H1 (cell line): Measurements from ENCODE around the gene BRSK2.

Source experiments
- BRCA1 ChIP-seq: IDR thresholded peaks from 2 replicates; pipeline ENCODE4 v1.6.1; 2012; ENCODE audit warnings: low read depth, low read length, improper control_type of control experiment
- EGR1 ChIP-seq: IDR thresholded peaks from 2 replicates; pipeline ENCODE4 v1.6.1; 2011; ENCODE audit warnings: low read depth, low read length, borderline replicate concordance
- POLR2AphosphoS5 ChIP-seq: IDR thresholded peaks from 2 replicates; pipeline ENCODE4 v1.6.1; 2011; ENCODE audit warnings: low read depth, low read length
- RAD21 ChIP-seq, 2 experiments: IDR thresholded peaks in 1 of 2; conservative IDR thresholded peaks in 1 of 2; 2 replicates each; pipeline ENCODE4 v1.6.1; 2011; ENCODE audit warnings: low read depth in 2 of 2, low read length in 2 of 2, improper control_type of control experiment in 1 of 2, inconsistent platforms in 1 of 2, mild to moderate bottlenecking in 1 of 2, moderate library complexity in 1 of 2
- TF ChIP-seq, protein P1 (sequence below), 3 experiments: IDR thresholded peaks; 1 replicate in 2 of 3; 2 replicates in 1 of 3; pipeline versions ENCODE4 v1.5.1 to v1.6.1; 2011; ENCODE audit warnings: low read length in 3 of 3, mild to moderate bottlenecking in 3 of 3, inconsistent platforms in 2 of 3, low read depth in 1 of 3, moderate library complexity in 1 of 3; ENCODE audit not compliant: insufficient read depth in 1 of 3; ENCODE audit errors: control extremely low read depth in 1 of 3

DNA sequence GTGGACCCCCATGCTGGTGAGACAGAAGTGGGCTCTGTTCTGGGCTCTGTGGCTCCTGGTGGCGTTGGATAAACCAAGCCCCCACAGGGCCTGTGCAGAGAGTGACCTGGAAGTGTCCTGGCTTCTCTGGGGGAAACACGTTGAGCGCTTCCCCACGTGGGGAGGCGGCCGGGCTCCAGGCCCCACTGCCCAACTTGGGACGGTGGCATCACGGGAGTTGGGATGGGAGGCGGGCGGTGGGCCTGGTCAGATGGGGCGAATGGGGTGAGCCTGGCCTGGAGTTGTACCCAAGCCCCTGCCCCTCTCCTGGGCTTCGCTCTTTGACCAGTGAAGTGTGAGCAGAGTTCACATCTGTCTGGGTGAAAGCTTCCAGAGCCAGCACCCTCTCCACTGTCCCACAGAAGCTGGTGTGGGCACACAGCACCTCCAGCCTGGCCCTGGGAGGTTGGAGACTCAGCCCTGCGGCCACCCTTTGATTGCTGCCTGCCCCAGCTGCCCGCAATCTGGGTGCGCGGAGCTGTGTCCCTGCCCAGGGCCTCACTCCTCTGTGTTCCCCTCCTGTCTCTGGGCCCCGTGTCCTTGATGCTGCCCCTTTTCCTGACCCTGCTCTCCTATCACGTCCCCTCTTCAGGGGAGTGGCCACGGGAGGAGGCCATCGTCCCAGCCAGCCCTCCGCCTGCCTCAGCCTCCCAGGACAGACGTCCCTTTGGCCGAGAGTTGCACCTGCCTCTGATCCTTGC is 14.2 kb downstream of the BRSK2 start:
- TF ChIP-seq BRCA1 = no peak
- TF ChIP-seq, protein P1, sequence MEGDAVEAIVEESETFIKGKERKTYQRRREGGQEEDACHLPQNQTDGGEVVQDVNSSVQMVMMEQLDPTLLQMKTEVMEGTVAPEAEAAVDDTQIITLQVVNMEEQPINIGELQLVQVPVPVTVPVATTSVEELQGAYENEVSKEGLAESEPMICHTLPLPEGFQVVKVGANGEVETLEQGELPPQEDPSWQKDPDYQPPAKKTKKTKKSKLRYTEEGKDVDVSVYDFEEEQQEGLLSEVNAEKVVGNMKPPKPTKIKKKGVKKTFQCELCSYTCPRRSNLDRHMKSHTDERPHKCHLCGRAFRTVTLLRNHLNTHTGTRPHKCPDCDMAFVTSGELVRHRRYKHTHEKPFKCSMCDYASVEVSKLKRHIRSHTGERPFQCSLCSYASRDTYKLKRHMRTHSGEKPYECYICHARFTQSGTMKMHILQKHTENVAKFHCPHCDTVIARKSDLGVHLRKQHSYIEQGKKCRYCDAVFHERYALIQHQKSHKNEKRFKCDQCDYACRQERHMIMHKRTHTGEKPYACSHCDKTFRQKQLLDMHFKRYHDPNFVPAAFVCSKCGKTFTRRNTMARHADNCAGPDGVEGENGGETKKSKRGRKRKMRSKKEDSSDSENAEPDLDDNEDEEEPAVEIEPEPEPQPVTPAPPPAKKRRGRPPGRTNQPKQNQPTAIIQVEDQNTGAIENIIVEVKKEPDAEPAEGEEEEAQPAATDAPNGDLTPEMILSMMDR (IDR thresholded peaks at IDR 0.05; ENCODE audit: control extremely low read depth in 1 of 3, insufficient read depth in 1 of 3, low read depth in 1 of 3, low read length in 3 of 3) = no peak
- TF ChIP-seq POLR2AphosphoS5 = no peak
- TF ChIP-seq EGR1 = no peak
- no peak for TF ChIP-seq RAD21 (IDR thresholded peaks at IDR 0.05 in 1 of 2, conservative IDR thresholded peaks at IDR 0.05 in 1 of 2; ENCODE audit: low read depth in 2 of 2, low read length in 2 of 2)
